RWPE2 (cell line): ENCODE measurements around the gene LAMA2.
A peak's percentile ranks its signal among the peaks of the same experiment; 100 is the strongest.

ENCODE experiments used
- ATAC-seq: fragments of 200-7000 bp; cut with Tn5 transposase; 3 replicates; pipeline ENCODE4 v1.9.1; 2021; ENCODE audit warnings: low read depth
- DNase-seq: peaks from one replicate; pipeline ENCODE4 v3.0.0-alpha.2; 2020; ENCODE audit warnings: low spot score
- H3K27ac ChIP-seq: fragments of 450-650 bp; 2 replicates; pipeline ENCODE4 v1.5.1; 2017; ENCODE audit warnings: mild to moderate bottlenecking; ENCODE audit not compliant: poor library complexity, severe bottlenecking
- H3K27me3 ChIP-seq: fragments of 250-450 bp; sonication (Bioruptor Pico); 2 replicates; pipeline ENCODE4 v1.5.1; 2021; ENCODE audit warnings: mild to moderate bottlenecking, moderate library complexity; ENCODE audit not compliant: insufficient read depth, poor library complexity, severe bottlenecking
- H3K36me3 ChIP-seq: fragments of 250-450 bp; sonication (Bioruptor Pico); 2 replicates; pipeline ENCODE4 v1.5.1; 2020; ENCODE audit warnings: low read depth, mild to moderate bottlenecking, moderate library complexity
- H3K4me1 ChIP-seq: fragments of 250-450 bp; sonication (Bioruptor Pico); 2 replicates; pipeline ENCODE4 v1.5.1; 2021; ENCODE audit warnings: mild to moderate bottlenecking, moderate library complexity; ENCODE audit not compliant: insufficient read depth, poor library complexity, severe bottlenecking
- H3K4me3 ChIP-seq: fragments of 250-450 bp; sonication (Bioruptor Pico); 2 replicates; pipeline ENCODE4 v1.5.1; 2021; ENCODE audit warnings: mild to moderate bottlenecking, moderate library complexity; ENCODE audit not compliant: severe bottlenecking
- H3K9me3 ChIP-seq: fragments of 250-450 bp; sonication (Bioruptor Pico); 2 replicates; pipeline ENCODE4 v1.5.1; 2021; ENCODE audit warnings: mild to moderate bottlenecking, moderate library complexity; ENCODE audit not compliant: severe bottlenecking
- TF ChIP-seq, protein P1 (sequence below): fragments of 450-650 bp; IDR thresholded peaks from one replicate; pipeline ENCODE4 v1.5.1; 2017; ENCODE audit warnings: mild to moderate bottlenecking, moderate library complexity; ENCODE audit not compliant: poor library complexity, severe bottlenecking

The LAMA2 gene

DNA sequence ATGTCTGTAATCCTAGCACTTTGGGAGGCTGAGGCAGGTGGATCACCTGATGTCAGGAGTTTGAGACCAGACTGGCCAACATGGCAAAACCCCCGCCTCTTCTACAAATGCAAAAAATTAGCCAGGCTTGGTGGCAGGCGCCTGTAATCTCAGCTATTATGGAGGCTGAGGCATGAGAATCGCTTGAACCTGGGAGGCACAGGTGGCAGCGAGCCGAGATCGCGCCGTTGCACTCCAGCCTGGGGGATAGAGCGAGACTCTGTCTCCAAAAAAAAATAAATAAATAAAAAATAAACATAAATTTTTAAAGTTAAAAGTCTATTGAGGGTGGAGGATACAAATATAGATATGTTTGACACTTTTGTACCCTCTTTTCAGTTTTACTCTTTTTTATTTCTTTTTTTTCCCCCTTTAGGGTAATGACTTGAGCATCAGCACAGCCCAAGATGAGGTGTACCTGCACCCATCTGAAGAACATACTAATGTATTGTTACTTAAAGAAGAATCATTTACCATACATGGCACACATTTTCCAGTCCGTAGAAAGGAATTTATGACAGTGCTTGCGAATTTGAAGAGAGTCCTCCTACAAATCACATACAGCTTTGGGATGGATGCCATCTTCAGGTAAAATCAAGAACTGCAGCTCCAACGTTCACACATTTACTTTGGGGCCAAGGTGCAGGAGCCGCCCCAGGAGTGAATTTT lies 368.9 kb downstream of the LAMA2 start:
- TF ChIP-seq, protein P1, sequence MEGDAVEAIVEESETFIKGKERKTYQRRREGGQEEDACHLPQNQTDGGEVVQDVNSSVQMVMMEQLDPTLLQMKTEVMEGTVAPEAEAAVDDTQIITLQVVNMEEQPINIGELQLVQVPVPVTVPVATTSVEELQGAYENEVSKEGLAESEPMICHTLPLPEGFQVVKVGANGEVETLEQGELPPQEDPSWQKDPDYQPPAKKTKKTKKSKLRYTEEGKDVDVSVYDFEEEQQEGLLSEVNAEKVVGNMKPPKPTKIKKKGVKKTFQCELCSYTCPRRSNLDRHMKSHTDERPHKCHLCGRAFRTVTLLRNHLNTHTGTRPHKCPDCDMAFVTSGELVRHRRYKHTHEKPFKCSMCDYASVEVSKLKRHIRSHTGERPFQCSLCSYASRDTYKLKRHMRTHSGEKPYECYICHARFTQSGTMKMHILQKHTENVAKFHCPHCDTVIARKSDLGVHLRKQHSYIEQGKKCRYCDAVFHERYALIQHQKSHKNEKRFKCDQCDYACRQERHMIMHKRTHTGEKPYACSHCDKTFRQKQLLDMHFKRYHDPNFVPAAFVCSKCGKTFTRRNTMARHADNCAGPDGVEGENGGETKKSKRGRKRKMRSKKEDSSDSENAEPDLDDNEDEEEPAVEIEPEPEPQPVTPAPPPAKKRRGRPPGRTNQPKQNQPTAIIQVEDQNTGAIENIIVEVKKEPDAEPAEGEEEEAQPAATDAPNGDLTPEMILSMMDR: peak; percentile 95
- Histone ChIP-seq H3K27ac (no peak overlapping the region), H3K36me3 (no peaks in the 10 kb centered on the region), H3K27me3 (no peaks in the 10 kb centered on the region), H3K9me3 (no peaks in the 10 kb centered on the region), H3K4me3 (no peak overlapping the region), H3K4me1 (peaks cover 6% of the 10 kb centered on the region)
- DNase-seq (no peak), ATAC-seq (peak; percentile 74)

DNA sequence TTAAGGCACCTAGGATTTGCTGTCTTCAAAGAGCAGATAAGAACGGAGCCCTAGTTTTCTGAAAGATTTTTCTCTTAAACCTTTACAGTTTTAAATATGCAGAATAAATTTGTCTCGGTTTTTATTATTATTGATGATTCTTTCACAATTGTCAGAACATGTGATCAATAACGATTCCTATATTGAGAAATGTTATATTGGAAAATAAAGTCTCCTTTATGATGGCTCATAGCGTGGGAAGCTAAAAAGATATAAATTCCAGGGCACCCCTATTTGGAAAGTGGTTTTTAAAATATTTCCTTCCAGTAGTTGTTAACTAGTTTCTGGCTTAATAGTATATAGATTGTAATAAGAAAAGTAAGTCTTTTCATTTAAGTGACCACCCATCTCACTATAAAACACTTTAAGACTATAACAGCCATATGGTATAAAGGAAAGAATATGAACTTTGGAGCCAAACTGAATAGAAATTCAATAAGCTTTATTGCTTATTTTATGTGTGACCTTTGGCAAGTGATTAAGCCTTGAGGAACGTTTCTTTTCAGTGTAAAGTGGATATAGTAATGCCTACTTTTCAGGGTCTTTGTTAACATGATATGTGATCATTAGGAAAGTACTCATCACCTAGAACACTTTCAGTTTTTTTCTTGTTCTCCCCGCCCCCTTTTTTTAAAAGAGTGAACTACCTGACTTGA lies 369.6 kb downstream of the LAMA2 start:
- no peak for DNase-seq
- Histone ChIP-seq H3K4me3 (no peak overlapping the region), H3K9me3 (no peaks in the 10 kb centered on the region), H3K36me3 (no peaks in the 10 kb centered on the region), H3K27me3 (no peaks in the 10 kb centered on the region), H3K4me1 (peaks cover 6% of the 10 kb centered on the region), H3K27ac (no peak overlapping the region)
- no peak for ATAC-seq
- TF ChIP-seq, protein P1: peak; percentile 65

DNA sequence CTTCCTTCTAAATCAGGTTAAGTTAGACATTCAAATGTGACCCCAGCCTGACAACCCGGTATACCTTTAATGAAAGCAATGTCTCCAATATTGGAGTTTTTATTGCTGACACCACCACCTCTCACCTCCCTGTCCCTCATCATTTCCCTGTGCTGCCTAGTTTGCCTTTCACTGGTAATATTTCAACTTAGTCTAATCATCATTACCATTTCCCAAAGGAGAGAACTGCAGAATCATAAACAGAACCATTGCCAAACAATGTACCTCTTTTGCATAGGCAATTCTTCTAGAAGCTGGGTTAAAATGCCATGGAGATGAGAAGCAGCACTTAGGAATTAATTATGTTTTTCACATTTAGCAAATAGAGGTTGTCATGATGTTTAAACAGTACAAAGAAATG lies 370.3 kb downstream of the LAMA2 start:
- H3K9me3 ChIP-seq: no peaks in the 10 kb centered on the region
- TF ChIP-seq, protein P1: no peak
- peaks cover 6% of the 10 kb centered on the region for H3K4me1 ChIP-seq
- H3K4me3 ChIP-seq: no peak overlapping the region
- ATAC-seq: no peak
- no peaks in the 10 kb centered on the region for H3K27me3 ChIP-seq
- H3K36me3 ChIP-seq: no peaks in the 10 kb centered on the region
- no peak overlapping the region for H3K27ac ChIP-seq
- DNase-seq: no peak

DNA sequence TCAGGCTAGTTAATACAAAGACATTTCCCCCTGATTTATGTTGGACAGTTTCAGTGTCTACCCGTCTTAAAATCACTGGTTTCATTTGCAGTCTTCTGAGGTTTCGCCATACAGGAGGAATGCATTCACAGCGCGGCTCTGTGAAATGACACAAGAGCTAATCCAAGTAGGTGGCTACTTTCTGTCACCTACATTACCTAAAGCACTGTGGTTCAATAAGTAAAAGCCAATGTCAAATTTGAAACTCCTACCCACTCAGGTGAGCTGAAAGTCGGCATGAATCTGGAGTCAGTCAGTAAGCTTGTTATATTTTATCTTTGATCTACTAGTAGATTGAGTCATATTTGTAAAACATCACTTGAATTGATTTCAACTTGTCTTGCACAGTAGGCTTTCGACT lies 370.8 kb downstream of the LAMA2 start:
- no peak for DNase-seq
- no peak for ATAC-seq
- H3K27ac ChIP-seq: no peak overlapping the region

More for the DNA sequence above, 370.8 kb downstream of the LAMA2 start:
- Histone ChIP-seq H3K36me3 (no peaks in the 10 kb centered on the region), H3K4me3 (no peak overlapping the region), H3K27me3 (no peaks in the 10 kb centered on the region), H3K4me1 (peaks cover 6% of the 10 kb centered on the region), H3K9me3 (no peaks in the 10 kb centered on the region)
- TF ChIP-seq, protein P1: no peak
